SU-DHL-6 (cell line): ENCODE results near the gene GARNL3.

ENCODE experiments used
- H2AFZ ChIP-seq: fragments of 200-600 bp; sonication (generic); 2 replicates; pipeline ENCODE4 v1.6.1; 2014; ENCODE audit warnings: low read depth, mild to moderate bottlenecking, moderate library complexity, mixed read lengths, antibody characterized with exemption, low read length; ENCODE audit not compliant: severe bottlenecking
- H3F3A ChIP-seq: fragments of 200-600 bp; shearing (Covaris generic); 2 replicates; pipeline ENCODE4 v1.6.0; 2016; ENCODE audit warnings: antibody characterized with exemption, mild to moderate bottlenecking; ENCODE audit not compliant: insufficient read depth
- H3K27ac ChIP-seq: fragments of 200-600 bp; sonication (generic); 2 replicates; pipeline ENCODE4 v1.5.1; 2016; ENCODE audit warnings: low read depth, mild to moderate bottlenecking, low read length, moderate library complexity, mixed read lengths
- H3K27me3 ChIP-seq: fragments of 200-600 bp; sonication (generic), shearing (Covaris generic); 2 replicates; pipeline ENCODE4 v1.6.0; 2014; ENCODE audit warnings: mild to moderate bottlenecking, low read length
- H3K36me3 ChIP-seq: fragments of 200-600 bp; sonication (generic); 2 replicates; pipeline ENCODE4 v1.6.1; 2014; ENCODE audit warnings: mild to moderate bottlenecking, low read length, mixed read lengths
- H3K4me2 ChIP-seq: fragments of 300-600, 200-600 bp; shearing (Covaris generic), sonication (generic); 2 replicates; pipeline ENCODE4 v1.6.0; 2014; ENCODE audit warnings: low read length, low read depth, mild to moderate bottlenecking; ENCODE audit not compliant: poor library complexity, severe bottlenecking
- H3K4me3 ChIP-seq: fragments of 200-600 bp; sonication (generic); 2 replicates; pipeline ENCODE4 v1.5.1; 2014; ENCODE audit warnings: antibody characterized with exemption, low read length, mild to moderate bottlenecking, mixed read lengths; ENCODE audit not compliant: insufficient read depth, poor library complexity, severe bottlenecking
- H3K79me2 ChIP-seq: fragments of 200-600 bp; sonication (generic); 2 replicates; pipeline ENCODE4 v1.6.1; 2014; ENCODE audit warnings: mild to moderate bottlenecking, low read length, moderate library complexity; ENCODE audit not compliant: insufficient read depth
- H3K9ac ChIP-seq: fragments of 200-600 bp; sonication (generic); 2 replicates; pipeline ENCODE4 v1.7.0; 2014; ENCODE audit warnings: mild to moderate bottlenecking, low read length
- H3K9me2 ChIP-seq: fragments of 200-600 bp; sonication (generic); replicated peaks from 2 replicates; pipeline ENCODE4 v1.6.1; 2014; ENCODE audit warnings: low read length; ENCODE audit not compliant: insufficient read depth
- H3K9me3 ChIP-seq: fragments of 200-600 bp; sonication (generic); 2 replicates; pipeline ENCODE4 v1.6.1; 2014; ENCODE audit warnings: low read length, mixed read lengths; ENCODE audit not compliant: insufficient read depth
- H4K20me1 ChIP-seq: fragments of 200-600 bp; sonication (generic); 2 replicates; pipeline ENCODE4 v1.6.1; 2014; ENCODE audit warnings: low read depth, mild to moderate bottlenecking, antibody characterized with exemption, low read length, moderate library complexity, mixed read lengths
- EZH2phosphoT487 ChIP-seq: fragments of 200-600 bp; sonication (generic), shearing (Covaris generic); conservative IDR thresholded peaks from 2 replicates; pipeline ENCODE4 v1.6.1; 2018; ENCODE audit warnings: mild to moderate bottlenecking, antibody characterized with exemption, low read length, moderate library complexity, mixed read lengths
- TF ChIP-seq, protein P1 (sequence below): fragments of 200-600 bp; sonication (generic); IDR thresholded peaks from one replicate; pipeline ENCODE4 v1.5.1; 2017; ENCODE audit warnings: antibody characterized with exemption, mild to moderate bottlenecking, low read length, moderate library complexity; ENCODE audit not compliant: insufficient read depth, poor library complexity, severe bottlenecking

Gene GARNL3

DNA sequence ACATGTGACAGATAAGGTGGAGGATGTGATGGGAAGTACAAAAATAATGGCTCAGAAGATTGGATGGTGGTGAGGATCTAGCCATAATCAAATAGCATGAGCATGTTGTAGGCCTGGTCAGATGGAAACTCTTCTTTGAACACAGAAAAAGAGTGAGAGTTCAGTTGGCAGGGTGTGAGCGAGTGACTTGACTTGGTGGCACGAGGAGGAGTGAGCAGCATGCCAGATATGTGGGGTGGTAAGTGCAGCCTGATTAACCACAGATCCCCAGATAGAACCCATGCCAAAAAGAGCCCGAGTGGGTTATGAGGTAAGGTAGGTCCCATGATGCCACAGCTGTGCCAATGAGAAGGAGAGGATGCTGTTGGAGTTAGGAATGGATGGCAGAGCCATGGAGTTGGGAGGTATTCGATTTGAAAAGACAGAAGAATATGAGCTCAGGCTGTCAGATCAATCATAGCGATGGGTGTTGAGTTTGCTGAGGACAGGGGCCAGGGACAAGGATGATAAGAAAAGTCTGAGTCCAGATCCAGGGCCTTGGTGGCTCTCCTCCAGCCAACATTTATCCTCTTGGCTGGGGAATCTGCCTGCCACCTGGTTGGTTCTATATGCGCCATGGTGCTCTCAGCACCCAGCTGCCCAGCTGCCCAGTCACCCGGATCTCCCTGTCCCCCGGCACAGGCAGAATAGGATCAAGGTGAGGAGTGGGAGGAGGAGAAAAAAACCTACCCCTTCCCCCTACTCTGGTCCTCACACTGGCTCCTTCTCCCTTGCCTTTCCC, 16.5 kb downstream of the GARNL3 start:
- TF ChIP-seq, protein P1, sequence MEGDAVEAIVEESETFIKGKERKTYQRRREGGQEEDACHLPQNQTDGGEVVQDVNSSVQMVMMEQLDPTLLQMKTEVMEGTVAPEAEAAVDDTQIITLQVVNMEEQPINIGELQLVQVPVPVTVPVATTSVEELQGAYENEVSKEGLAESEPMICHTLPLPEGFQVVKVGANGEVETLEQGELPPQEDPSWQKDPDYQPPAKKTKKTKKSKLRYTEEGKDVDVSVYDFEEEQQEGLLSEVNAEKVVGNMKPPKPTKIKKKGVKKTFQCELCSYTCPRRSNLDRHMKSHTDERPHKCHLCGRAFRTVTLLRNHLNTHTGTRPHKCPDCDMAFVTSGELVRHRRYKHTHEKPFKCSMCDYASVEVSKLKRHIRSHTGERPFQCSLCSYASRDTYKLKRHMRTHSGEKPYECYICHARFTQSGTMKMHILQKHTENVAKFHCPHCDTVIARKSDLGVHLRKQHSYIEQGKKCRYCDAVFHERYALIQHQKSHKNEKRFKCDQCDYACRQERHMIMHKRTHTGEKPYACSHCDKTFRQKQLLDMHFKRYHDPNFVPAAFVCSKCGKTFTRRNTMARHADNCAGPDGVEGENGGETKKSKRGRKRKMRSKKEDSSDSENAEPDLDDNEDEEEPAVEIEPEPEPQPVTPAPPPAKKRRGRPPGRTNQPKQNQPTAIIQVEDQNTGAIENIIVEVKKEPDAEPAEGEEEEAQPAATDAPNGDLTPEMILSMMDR = no peak
- no peak for TF ChIP-seq EZH2phosphoT487
- Histone ChIP-seq H4K20me1 (no peaks in the 10 kb centered on the region), H3K79me2 (no peaks in the 10 kb centered on the region), H3K4me3 (no peak overlapping the region), H3K4me2 (no peak overlapping the region), H3K9me2 (no peaks in the 10 kb centered on the region), H3K27me3 (no peaks in the 10 kb centered on the region), H3K9me3 (no peaks in the 10 kb centered on the region), H2AFZ (no peak overlapping the region), H3F3A (no peaks in the 10 kb centered on the region; the same call in 1 of the 2 replicates), H3K36me3 (no peaks in the 10 kb centered on the region), H3K9ac (no peak overlapping the region), H3K27ac (no peak overlapping the region)

DNA sequence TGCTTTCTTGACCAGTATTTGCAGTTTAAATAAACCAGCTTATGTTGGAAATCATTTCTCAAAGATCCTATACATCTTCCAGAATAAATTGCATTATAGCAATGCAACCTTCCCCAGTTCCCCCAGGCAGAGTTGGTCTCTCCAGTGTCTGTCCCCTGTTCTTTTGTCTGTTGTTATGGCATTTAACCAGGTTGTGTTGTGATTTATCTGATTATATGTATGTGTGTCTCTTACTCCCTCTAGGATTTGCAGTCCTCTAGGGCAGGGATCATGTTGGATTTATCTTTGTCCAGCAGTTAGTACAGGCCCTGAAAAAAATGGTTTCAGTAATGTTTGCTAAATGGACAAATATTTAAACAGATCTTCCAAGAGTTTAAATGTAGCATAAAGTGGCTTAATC, 17.3 kb downstream of the GARNL3 start:
- Histone ChIP-seq H3K36me3 (no peaks in the 10 kb centered on the region), H3K79me2 (no peaks in the 10 kb centered on the region), H3K27me3 (no peaks in the 10 kb centered on the region), H3K4me2 (no peak overlapping the region), H3K9me2 (no peaks in the 10 kb centered on the region), H2AFZ (no peak overlapping the region), H3K9me3 (no peaks in the 10 kb centered on the region), H3K27ac (no peak overlapping the region), H3K4me3 (no peak overlapping the region), H4K20me1 (no peaks in the 10 kb centered on the region), H3F3A (no peaks in the 10 kb centered on the region; the same call in 1 of the 2 replicates), H3K9ac (no peak overlapping the region)
- TF ChIP-seq, protein P1 = no peak
- TF ChIP-seq EZH2phosphoT487 = no peak

DNA sequence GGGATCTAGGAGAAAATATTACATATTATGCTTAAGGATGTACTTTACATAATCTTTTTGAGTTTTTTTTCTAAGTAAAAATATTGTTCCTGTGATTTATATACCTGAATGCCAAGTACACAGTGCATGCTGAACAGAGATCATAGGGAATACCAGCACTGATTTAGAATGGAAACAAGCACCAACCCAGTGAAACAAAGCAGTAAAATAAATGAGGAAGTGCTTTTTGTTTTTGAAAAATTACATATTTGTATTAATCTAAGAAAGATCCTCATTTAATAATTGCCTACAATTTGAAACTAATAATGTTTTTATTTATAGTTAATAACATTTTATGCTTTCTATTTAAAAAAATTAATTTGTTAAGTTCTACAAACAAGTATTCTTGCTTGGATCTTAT, 18.0 kb downstream of the GARNL3 start:
- no peak overlapping the region for H2AFZ ChIP-seq
- no peak for TF ChIP-seq EZH2phosphoT487
- TF ChIP-seq, protein P1 = no peak
- H4K20me1 ChIP-seq = no peaks in the 10 kb centered on the region
- H3K4me2 ChIP-seq = no peak overlapping the region
- H3K27me3 ChIP-seq = no peaks in the 10 kb centered on the region
- H3K4me3 ChIP-seq = no peak overlapping the region
- H3K36me3 ChIP-seq = no peaks in the 10 kb centered on the region
- H3K27ac ChIP-seq = no peak overlapping the region
- H3K9ac ChIP-seq = no peak overlapping the region
- H3K9me3 ChIP-seq = no peaks in the 10 kb centered on the region
- H3K79me2 ChIP-seq = no peaks in the 10 kb centered on the region
- H3F3A ChIP-seq = no peaks in the 10 kb centered on the region; the same call in 1 of the 2 replicates
- no peaks in the 10 kb centered on the region for H3K9me2 ChIP-seq
